SW480 (cell line): ENCODE measurements around the gene NDUFS7.

Experiments
- DNase-seq: peaks from one replicate; pipeline ENCODE4 v3.0.0-alpha.2; 2016; ENCODE audit warnings: low spot score

The NDUFS7 gene

GRCh38 chr19:1383312-1384084 lies at the start of gene NDUFS7:
Gene NDUFS7, plus strand, starts transcription at chr19:1383907. Its CDS starts 20 bp downstream, at chr19:1383927.
- peak; percentile 63 for DNase-seq

GRCh38 chr19:1336079-1336684 lies 47.5 kb upstream of the NDUFS7 start:
- DNase-seq = no peak

GRCh38 chr19:1340681-1341469 lies 42.8 kb upstream of the NDUFS7 start:
- DNase-seq = no peak

GRCh38 chr19:1343041-1343440 lies 40.7 kb upstream of the NDUFS7 start:
- DNase-seq = no peak

- no peak for DNase-seq
Measured at GRCh38 chr19:1349211-1349610, 34.5 kb upstream of the NDUFS7 start.

- DNase-seq = no peak
Measured at GRCh38 chr19:1350867-1351266, 32.8 kb upstream of the NDUFS7 start.

- DNase-seq = no peak
Measured at GRCh38 chr19:1351381-1351851, 32.3 kb upstream of the NDUFS7 start.

- no peak for DNase-seq
Measured at GRCh38 chr19:1353144-1353543, 30.6 kb upstream of the NDUFS7 start.

GRCh38 chr19:1354970-1355567 lies 28.6 kb upstream of the NDUFS7 start:
- no peak for DNase-seq

- no peak for DNase-seq
Measured at GRCh38 chr19:1355568-1356507, 27.9 kb upstream of the NDUFS7 start.

- no peak for DNase-seq
Measured at GRCh38 chr19:1356508-1356865, 27.2 kb upstream of the NDUFS7 start.

- DNase-seq = no peak
Measured at GRCh38 chr19:1357531-1358109, 26.1 kb upstream of the NDUFS7 start.

- DNase-seq = no peak
Measured at GRCh38 chr19:1360126-1360817, 23.4 kb upstream of the NDUFS7 start.

- no peak for DNase-seq
Measured at GRCh38 chr19:1360818-1361461, 22.8 kb upstream of the NDUFS7 start.

- DNase-seq = peak; percentile 35
Measured at GRCh38 chr19:1361601-1362386, 21.9 kb upstream of the NDUFS7 start.

GRCh38 chr19:1362387-1363257 lies 21.1 kb upstream of the NDUFS7 start:
- DNase-seq = no peak

GRCh38 chr19:1363599-1363998 lies 20.1 kb upstream of the NDUFS7 start:
- no peak for DNase-seq
